HEK293 (cell line): ENCODE results near the gene TBC1D8.
"Not testable (repeated sequence)": the region's sequence is repeated elsewhere in the genome, so short reads cannot be mapped to it uniquely, and the experiment has no call there.

Experiments used
- CTCF ChIA-PET: fragments of 350-600 bp; formaldehyde crosslinking; extraction: SDS; loops from one replicate; lab custom pipeline; 2021; ENCODE audit warnings: antibody characterized with exemption; lab: Yijun Ruan, JAX
- POLR2A ChIA-PET: fragments of 300-600 bp; formaldehyde crosslinking; extraction: SDS; loops from one replicate; lab custom pipeline; 2020; ENCODE audit warnings: antibody characterized with exemption, inconsistent platforms; lab: Yijun Ruan, JAX
- H3K27ac ChIP-seq: fragments of 200-500 bp; sonication (Bioruptor generic); 2 replicates; pipeline ENCODE4 v1.5.1; 2014; ENCODE audit warnings: low read depth, low read length, control low read depth, inconsistent platforms; ENCODE audit errors: extremely low read depth
- H3K36me3 ChIP-seq, 2 experiments: fragments of 200-500 bp in 1 of 2; sonication (Bioruptor generic) in 1 of 2; 1 replicate in 1 of 2; 2 replicates in 1 of 2; pipeline ENCODE4 v1.5.1; 2014 to 2017; ENCODE audit warnings: inconsistent platforms in 2 of 2, low read length in 2 of 2; ENCODE audit not compliant: control insufficient read depth in 2 of 2, insufficient read depth in 1 of 2
- H3K4me1 ChIP-seq: fragments of 200-500 bp; sonication (Bioruptor generic); 2 replicates; pipeline ENCODE4 v1.5.1; 2014; ENCODE audit warnings: mild to moderate bottlenecking, low read length, inconsistent platforms; ENCODE audit not compliant: control insufficient read depth, insufficient read depth
- H3K4me3 ChIP-seq: 2 replicates; pipeline ENCODE4 v1.5.1; 2011; ENCODE audit warnings: low read depth, mild to moderate bottlenecking, control low read depth, low read length, moderate library complexity
- H3K9me3 ChIP-seq: fragments of 200-500 bp; sonication (Bioruptor generic); 2 replicates; pipeline ENCODE4 v1.5.1; 2014; ENCODE audit warnings: low read depth, low read length, inconsistent platforms; ENCODE audit not compliant: control insufficient read depth, insufficient read depth
- GLIS2 ChIP-seq: fragments of 450-650 bp; formaldehyde crosslinking; IDR thresholded peaks from 2 replicates; pipeline ENCODE4 v1.5.1; 2016; ENCODE audit warnings: missing biosample characterization, missing genetic modification characterization
- HOXA7 ChIP-seq: sonication (generic); formaldehyde crosslinking; IDR thresholded peaks from 2 replicates; pipeline ENCODE4 v1.8.1; 2022; ENCODE audit warnings: missing genetic modification reagents, borderline replicate concordance
- SP7 ChIP-seq: fragments of 450-650 bp; formaldehyde crosslinking; IDR thresholded peaks from 2 replicates; pipeline ENCODE4 v1.5.1; 2016; ENCODE audit warnings: missing biosample characterization, missing genetic modification characterization
- YY2 ChIP-seq: fragments of 450-650 bp; formaldehyde crosslinking; IDR thresholded peaks from 2 replicates; pipeline ENCODE4 v1.5.1; 2016; ENCODE audit warnings: missing biosample characterization, missing genetic modification characterization
- ZNF10 ChIP-seq: fragments of 450-650 bp; formaldehyde crosslinking; IDR thresholded peaks from 2 replicates; pipeline ENCODE4 v1.5.1; 2017; ENCODE audit warnings: missing biosample characterization, missing genetic modification characterization
- ZNF146 ChIP-seq: fragments of 450-650 bp; formaldehyde crosslinking; IDR thresholded peaks from 2 replicates; pipeline ENCODE4 v1.5.1; 2016; ENCODE audit warnings: missing biosample characterization, missing genetic modification characterization
- ZNF211 ChIP-seq: fragments of 450-650 bp; formaldehyde crosslinking; IDR thresholded peaks from 2 replicates; pipeline ENCODE4 v1.5.1; 2016; ENCODE audit warnings: low read depth, missing biosample characterization, missing genetic modification characterization
- ZNF302 ChIP-seq: fragments of 450-650 bp; formaldehyde crosslinking; IDR thresholded peaks from 2 replicates; pipeline ENCODE4 v1.5.1; 2016; ENCODE audit warnings: missing biosample characterization, missing genetic modification characterization, low read depth
- ZNF311 ChIP-seq: fragments of 450-650 bp; formaldehyde crosslinking; IDR thresholded peaks from 2 replicates; pipeline ENCODE4 v1.5.1; 2017; ENCODE audit warnings: missing biosample characterization, missing genetic modification characterization, borderline replicate concordance
- ZNF473 ChIP-seq: fragments of 450-650 bp; formaldehyde crosslinking; IDR thresholded peaks from 2 replicates; pipeline ENCODE4 v1.5.1; 2017; ENCODE audit warnings: missing biosample characterization, missing genetic modification characterization
- ZNF521 ChIP-seq: fragments of 450-650 bp; formaldehyde crosslinking; IDR thresholded peaks from 2 replicates; pipeline ENCODE4 v1.5.1; 2017; ENCODE audit warnings: missing biosample characterization, mild to moderate bottlenecking, missing genetic modification characterization
- ZNF560 ChIP-seq: fragments of 450-650 bp; formaldehyde crosslinking; IDR thresholded peaks from 2 replicates; pipeline ENCODE4 v1.5.1; 2017; ENCODE audit warnings: missing biosample characterization, missing genetic modification characterization, borderline replicate concordance
- ZNF610 ChIP-seq: fragments of 450-650 bp; formaldehyde crosslinking; IDR thresholded peaks from 2 replicates; pipeline ENCODE4 v1.5.1; 2016; ENCODE audit warnings: missing biosample characterization, missing genetic modification characterization, borderline replicate concordance
- ZNF629 ChIP-seq: fragments of 450-650 bp; formaldehyde crosslinking; IDR thresholded peaks from 2 replicates; pipeline ENCODE4 v1.5.1; 2017; ENCODE audit warnings: missing biosample characterization, missing genetic modification characterization
- ZNF654 ChIP-seq: fragments of 450-650 bp; formaldehyde crosslinking; IDR thresholded peaks from 2 replicates; pipeline ENCODE4 v1.5.1; 2016; ENCODE audit warnings: low read depth, missing biosample characterization, missing genetic modification characterization
- ZNF76 ChIP-seq: fragments of 450-650 bp; formaldehyde crosslinking; IDR thresholded peaks from 2 replicates; pipeline ENCODE4; 2016; ENCODE audit warnings: low read depth, missing biosample characterization, missing genetic modification characterization, borderline replicate concordance
- ZNF777 ChIP-seq: fragments of 450-650 bp; formaldehyde crosslinking; IDR thresholded peaks from 2 replicates; pipeline ENCODE4 v1.5.1; 2017; ENCODE audit warnings: missing biosample characterization, missing genetic modification characterization, borderline replicate concordance
- ZNF830 ChIP-seq: fragments of 450-650 bp; IDR thresholded peaks from 2 replicates; pipeline ENCODE4 v1.5.0; 2018; ENCODE audit warnings: missing biosample characterization, missing genetic modification characterization, low read depth, mild to moderate bottlenecking, moderate library complexity
- ZSCAN23 ChIP-seq: fragments of 450-650 bp; formaldehyde crosslinking; IDR thresholded peaks from 2 replicates; pipeline ENCODE4 v1.5.1; 2016; ENCODE audit warnings: missing biosample characterization, missing genetic modification characterization
- TF ChIP-seq, protein P1 (sequence below): fragments of 450-650 bp; formaldehyde crosslinking; IDR thresholded peaks from 2 replicates; pipeline ENCODE4 v1.5.1; 2016; ENCODE audit warnings: missing biosample characterization, missing genetic modification characterization
- TF ChIP-seq, protein P2 (sequence below): fragments of 450-650 bp; IDR thresholded peaks from 2 replicates; pipeline ENCODE4 v1.5.1; 2018; ENCODE audit warnings: missing biosample characterization, missing genetic modification characterization
- TF ChIP-seq, protein P3 (sequence below): fragments of 450-650 bp; formaldehyde crosslinking; optimal IDR thresholded peaks from 2 replicates; pipeline ENCODE3; 2016; ENCODE audit warnings: missing biosample characterization, mild to moderate bottlenecking, missing genetic modification characterization

The TBC1D8 gene

DNA sequence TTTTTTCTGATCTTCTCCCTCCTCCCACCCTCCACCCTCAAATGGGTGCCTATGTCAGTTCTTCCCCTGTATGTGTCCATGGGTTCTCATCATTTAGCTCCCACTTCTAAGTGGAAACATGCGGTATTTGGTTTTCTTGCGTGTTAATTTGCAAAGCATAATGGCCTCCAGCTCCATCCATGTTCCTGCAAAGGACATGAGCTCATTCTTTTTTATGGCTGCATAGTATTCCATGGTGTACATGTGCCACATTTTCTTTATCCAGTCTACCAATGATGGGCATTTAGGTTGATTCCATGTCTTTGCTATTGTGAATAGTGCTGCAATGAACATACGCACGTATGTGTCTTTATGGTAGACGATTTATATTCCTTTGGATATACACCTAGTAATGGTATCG, 100.3 kb downstream of the TBC1D8 start:
- H3K27ac ChIP-seq, H3K9me3 ChIP-seq, H3K4me1 ChIP-seq, H3K4me3 ChIP-seq, POLR2A ChIA-PET: not testable (repeated sequence)
- CTCF ChIA-PET, result interaction anchor here (0.9 to 1.2 kb wide), 4 partner anchors 13 to 138 kb away, joined by 3 to 6 read pairs (median 5); no protein-coding TSS in a partner anchor
- H3K36me3 ChIP-seq, result peaks cover 0 to 22% of the 10 kb centered on the region in 2 experiments; a peak in 2 of 3 replicates
- TF ChIP-seq ZNF146 (tag by site-specific recombination), result peak; percentile 69; the same call in 1 of the 2 replicates
- TF ChIP-seq, all 188 proteins: peak for 1; not testable (repeated sequence) for 187

DNA sequence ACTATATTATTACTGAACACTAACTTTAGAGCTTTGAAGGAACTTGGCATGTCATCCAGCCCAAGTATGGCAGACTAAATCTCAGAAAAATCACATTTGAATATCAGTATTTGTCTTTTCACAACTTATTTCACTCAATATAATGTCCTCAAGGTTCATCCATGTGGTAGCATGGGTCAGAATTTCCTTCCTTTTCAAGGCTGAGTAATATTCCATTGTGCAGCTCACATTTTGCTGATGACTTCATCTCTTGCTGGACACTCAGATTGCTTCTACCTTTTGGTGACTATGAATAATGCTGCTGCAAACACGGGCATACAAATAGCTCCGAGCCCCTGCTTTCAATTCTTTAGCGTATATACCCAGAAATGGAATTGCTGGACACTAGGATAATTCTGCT, 102.4 kb downstream of the TBC1D8 start:
- Histone ChIP-seq H3K4me3 (no peak overlapping the region), H3K36me3 (peaks cover 0 to 16% of the 10 kb centered on the region in 2 experiments; a peak in 2 of 3 replicates), H3K27ac (no peak overlapping the region), H3K4me1 (no peaks in the 10 kb centered on the region), H3K9me3 (no peaks in the 10 kb centered on the region)
- TF ChIP-seq ZNF146 (tag by site-specific recombination), result peak; percentile 83
- TF ChIP-seq ZNF211 (tag by site-specific recombination), result no peak
- ChIA-PET CTCF (interaction anchor here (0.6 kb wide), 1 partner anchor 13 kb away, joined by 3 read pairs; no protein-coding TSS in a partner anchor), POLR2A (no interaction called here)

DNA sequence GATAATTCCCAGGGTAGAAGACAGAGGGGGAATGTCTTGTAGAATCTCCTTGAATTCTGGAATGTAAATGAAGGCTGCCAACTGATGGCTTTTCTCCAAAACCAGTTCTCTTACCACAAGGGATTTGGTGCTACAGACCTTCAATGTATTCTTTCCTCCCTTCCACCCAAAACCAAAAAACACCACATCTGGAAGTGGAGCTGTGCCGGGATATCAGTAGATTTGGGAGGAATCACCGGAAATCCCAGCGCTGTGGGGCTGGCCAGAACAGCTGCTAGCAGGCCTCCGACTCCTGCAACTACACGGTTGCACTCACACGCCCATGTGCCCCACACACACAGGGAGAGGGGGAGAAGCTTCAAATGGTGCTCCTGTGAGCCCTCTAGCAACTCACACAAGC, 103.4 kb downstream of the TBC1D8 start:
- Histone ChIP-seq H3K9me3 (no peaks in the 10 kb centered on the region), H3K36me3 (peaks cover 0 to 14% of the 10 kb centered on the region in 2 experiments; a peak in 2 of 3 replicates), H3K4me3 (no peak overlapping the region), H3K27ac (no peak overlapping the region), H3K4me1 (no peaks in the 10 kb centered on the region)
- no peak for TF ChIP-seq ZNF521 (tag by site-specific recombination)
- no peak for TF ChIP-seq GLIS2
- TF ChIP-seq HOXA7 (CRISPR knock-in tag), result no peak
- TF ChIP-seq ZNF777 (tag by site-specific recombination), result no peak
- TF ChIP-seq YY2, result no peak
- ChIA-PET POLR2A (no interaction called here), CTCF (interaction anchor here (0.6 to 0.7 kb wide), 4 partner anchors 43 to 582 kb away, joined by 3 to 4 read pairs (median 3); no protein-coding TSS in a partner anchor)

DNA sequence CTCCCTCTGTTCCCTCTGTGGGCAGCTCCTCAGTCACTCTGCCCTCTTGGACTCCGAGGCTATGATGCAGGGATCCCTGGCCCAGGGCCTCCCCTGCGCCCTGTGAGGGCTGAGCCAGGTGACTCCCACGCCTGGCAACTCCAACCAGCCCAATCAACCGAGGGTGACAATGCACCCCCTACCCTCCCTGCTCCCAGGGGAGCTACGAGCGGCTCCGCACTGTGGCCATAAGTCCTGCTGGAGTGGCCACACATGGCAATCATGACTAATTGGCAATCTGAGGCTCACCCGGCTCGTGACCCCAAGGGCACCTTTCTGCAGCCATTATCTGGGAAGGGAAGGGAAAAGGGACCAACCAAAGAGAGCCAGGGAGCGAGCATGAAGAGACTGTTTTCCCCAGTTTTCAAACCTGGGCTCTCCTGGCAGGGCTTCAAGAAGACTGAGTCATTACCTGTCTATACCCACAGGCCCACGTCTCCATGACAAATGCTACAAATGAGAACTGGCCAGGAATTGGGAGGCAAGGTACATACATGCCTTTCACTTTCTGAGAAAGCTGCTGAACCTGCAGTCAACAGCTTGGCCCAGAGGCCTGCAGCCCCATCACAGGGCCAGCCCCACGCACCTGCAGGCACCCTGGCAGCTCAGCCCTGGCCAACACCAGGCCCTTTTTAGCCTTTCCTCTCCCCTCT, 104.0 kb downstream of the TBC1D8 start:
- ChIA-PET POLR2A (interaction anchor here (0.6 kb wide), 1 partner anchor 14 kb away, joined by 3 read pairs; no protein-coding TSS in a partner anchor), CTCF (interaction anchor here (0.6 to 0.7 kb wide), 4 partner anchors 42 to 583 kb away, joined by 3 to 4 read pairs (median 3); no protein-coding TSS in a partner anchor)
- peaks cover 0 to 14% of the 10 kb centered on the region in 2 experiments; a peak in 2 of 3 replicates for H3K36me3 ChIP-seq
- no peaks in the 10 kb centered on the region for H3K4me1 ChIP-seq
- H3K4me3 ChIP-seq, result no peak overlapping the region
- H3K9me3 ChIP-seq, result no peaks in the 10 kb centered on the region
- no peak overlapping the region for H3K27ac ChIP-seq
- TF ChIP-seq ZNF311 (tag by site-specific recombination) (no peak), ZNF10 (no peak), ZNF473 (tag by site-specific recombination) (no peak), ZNF610 (tag by site-specific recombination) (no peak), SP7 (tag by site-specific recombination) (no peak), ZNF560 (tag by site-specific recombination) (no peak), ZNF654 (tag by site-specific recombination) (no peak), ZNF830 (tag by site-specific recombination) (no peak), ZSCAN23 (no peak), ZNF629 (tag by site-specific recombination) (no peak), ZNF302 (tag by site-specific recombination) (no peak), ZNF76 (no peak)
- TF ChIP-seq, protein P1, sequence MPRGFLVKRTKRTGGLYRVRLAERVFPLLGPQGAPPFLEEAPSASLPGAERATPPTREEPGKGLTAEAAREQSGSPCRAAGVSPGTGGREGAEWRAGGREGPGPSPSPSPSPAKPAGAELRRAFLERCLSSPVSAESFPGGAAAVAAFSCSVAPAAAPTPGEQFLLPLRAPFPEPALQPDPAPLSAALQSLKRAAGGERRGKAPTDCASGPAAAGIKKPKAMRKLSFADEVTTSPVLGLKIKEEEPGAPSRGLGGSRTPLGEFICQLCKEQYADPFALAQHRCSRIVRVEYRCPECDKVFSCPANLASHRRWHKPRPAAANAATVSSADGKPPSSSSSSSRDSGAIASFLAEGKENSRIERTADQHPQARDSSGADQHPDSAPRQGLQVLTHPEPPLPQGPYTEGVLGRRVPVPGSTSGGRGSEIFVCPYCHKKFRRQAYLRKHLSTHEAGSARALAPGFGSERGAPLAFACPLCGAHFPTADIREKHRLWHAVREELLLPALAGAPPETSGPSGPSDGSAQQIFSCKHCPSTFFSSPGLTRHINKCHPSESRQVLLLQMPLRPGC (tag by site-specific recombination), result no peak
- TF ChIP-seq, protein P2, sequence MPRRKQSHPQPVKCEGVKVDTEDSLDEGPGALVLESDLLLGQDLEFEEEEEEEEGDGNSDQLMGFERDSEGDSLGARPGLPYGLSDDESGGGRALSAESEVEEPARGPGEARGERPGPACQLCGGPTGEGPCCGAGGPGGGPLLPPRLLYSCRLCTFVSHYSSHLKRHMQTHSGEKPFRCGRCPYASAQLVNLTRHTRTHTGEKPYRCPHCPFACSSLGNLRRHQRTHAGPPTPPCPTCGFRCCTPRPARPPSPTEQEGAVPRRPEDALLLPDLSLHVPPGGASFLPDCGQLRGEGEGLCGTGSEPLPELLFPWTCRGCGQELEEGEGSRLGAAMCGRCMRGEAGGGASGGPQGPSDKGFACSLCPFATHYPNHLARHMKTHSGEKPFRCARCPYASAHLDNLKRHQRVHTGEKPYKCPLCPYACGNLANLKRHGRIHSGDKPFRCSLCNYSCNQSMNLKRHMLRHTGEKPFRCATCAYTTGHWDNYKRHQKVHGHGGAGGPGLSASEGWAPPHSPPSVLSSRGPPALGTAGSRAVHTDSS, result no peak
- TF ChIP-seq, protein P3, sequence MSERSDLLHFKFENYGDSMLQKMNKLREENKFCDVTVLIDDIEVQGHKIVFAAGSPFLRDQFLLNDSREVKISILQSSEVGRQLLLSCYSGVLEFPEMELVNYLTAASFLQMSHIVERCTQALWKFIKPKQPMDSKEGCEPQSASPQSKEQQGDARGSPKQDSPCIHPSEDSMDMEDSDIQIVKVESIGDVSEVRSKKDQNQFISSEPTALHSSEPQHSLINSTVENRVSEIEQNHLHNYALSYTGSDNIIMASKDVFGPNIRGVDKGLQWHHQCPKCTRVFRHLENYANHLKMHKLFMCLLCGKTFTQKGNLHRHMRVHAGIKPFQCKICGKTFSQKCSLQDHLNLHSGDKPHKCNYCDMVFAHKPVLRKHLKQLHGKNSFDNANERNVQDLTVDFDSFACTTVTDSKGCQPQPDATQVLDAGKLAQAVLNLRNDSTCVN (tag by site-specific recombination), result no peak
